Panc1 (cell line): ENCODE data around the gene PGAM2. TPM values are rescaled to one million over a fixed set of nuclear protein-coding genes. Genes with fewer than 3 reads are reported as not detected.

Source experiments
- ATAC-seq: fragments of 200-7000 bp; cut with Tn5 transposase; 2 replicates; pipeline ENCODE4 v1.9.1; 2020; ENCODE audit warnings: mild to moderate bottlenecking, moderate library complexity
- Bru-seq: library from RNA; stranded (reverse); fragments of 400-500 nt; gene quantifications from one replicate; lab custom pipeline; 2021; lab: Mats Ljungman, UMichigan
- BruChase-seq, 2 experiments: library from RNA; stranded (reverse); fragments of 400-500 nt; gene quantifications; one replicate each; lab custom pipeline; 2021; lab: Mats Ljungman, UMichigan
- BruUV-seq: library from RNA; stranded (reverse); fragments of 400-500 nt; replicated peaks from 2 replicates; lab custom pipeline; 2021; lab: Mats Ljungman, UMichigan
- CTCF ChIA-PET: fragments of 300-600 bp; sonication (Branson Sonifier 250); formaldehyde crosslinking; loops from one replicate; lab custom pipeline; 2022; ENCODE audit warnings: antibody characterized with exemption; lab: Charles Lee
- POLR2A ChIA-PET: fragments of 300-600 bp; sonication (Branson Sonifier 250); formaldehyde crosslinking; loops from one replicate; lab custom pipeline; 2022; ENCODE audit warnings: antibody characterized with exemption; lab: Charles Lee
- DNase-seq: peaks from one replicate; pipeline ENCODE4 v3.0.0-alpha.2; 2010; ENCODE audit warnings: low read depth, low spot score
- H3K27ac ChIP-seq: 2 replicates; pipeline ENCODE4 v1.5.1; 2011; ENCODE audit warnings: mild to moderate bottlenecking, low read length, inconsistent platforms
- H3K27me3 ChIP-seq: fragments of 200-500 bp; sonication (Bioruptor generic); 2 replicates; pipeline ENCODE4 v1.6.0; 2014; ENCODE audit warnings: low read length, inconsistent platforms; ENCODE audit not compliant: control insufficient read depth, insufficient read depth
- H3K36me3 ChIP-seq: fragments of 200-500 bp; sonication (Bioruptor generic); 2 replicates; pipeline ENCODE4 v1.5.1; 2014; ENCODE audit warnings: inconsistent platforms, mild to moderate bottlenecking, low read length, moderate library complexity; ENCODE audit not compliant: control insufficient read depth, insufficient read depth
- H3K4me1 ChIP-seq: 2 replicates; pipeline ENCODE4 v1.5.1; 2011; ENCODE audit warnings: inconsistent platforms, mild to moderate bottlenecking, low read length, moderate library complexity; ENCODE audit not compliant: control insufficient read depth, insufficient read depth
- H3K4me3 ChIP-seq, 2 experiments: 2 replicates each; pipeline ENCODE4 v1.5.1; 2011 to 2012; ENCODE audit warnings: low read depth in 2 of 2, low read length in 2 of 2, mild to moderate bottlenecking in 2 of 2, inconsistent platforms in 1 of 2, moderate library complexity in 1 of 2
- H3K9me3 ChIP-seq: fragments of 200-500 bp; sonication (Bioruptor generic); 2 replicates; pipeline ENCODE4 v1.5.1; 2014; ENCODE audit warnings: low read depth, mild to moderate bottlenecking, inconsistent platforms, low read length, moderate library complexity; ENCODE audit not compliant: control insufficient read depth, insufficient read depth
- CTCF ChIP-seq: fragments of 450-650 bp; IDR thresholded peaks from 2 replicates; pipeline ENCODE4 v1.5.1; 2017; ENCODE audit warnings: mild to moderate bottlenecking
- POLR2AphosphoS5 ChIP-seq: IDR thresholded peaks from 2 replicates; pipeline ENCODE4 v1.6.1; 2012; ENCODE audit warnings: mild to moderate bottlenecking, low read depth, low read length, moderate library complexity
- REST ChIP-seq, 2 experiments: IDR thresholded peaks; 2 replicates each; pipeline ENCODE4 v1.6.1; 2011 to 2012; ENCODE audit warnings: low read depth in 2 of 2, control low read depth in 1 of 2, low read length in 1 of 2, mild to moderate bottlenecking in 1 of 2, moderate library complexity in 1 of 2; ENCODE audit not compliant: insufficient read depth in 1 of 2
- SIN3A ChIP-seq: IDR thresholded peaks from 2 replicates; pipeline ENCODE4 v1.6.1; 2012; ENCODE audit warnings: low read depth, mild to moderate bottlenecking, low read length, moderate library complexity, borderline replicate concordance; ENCODE audit not compliant: insufficient read depth
- TCF7L2 ChIP-seq: IDR thresholded peaks from 2 replicates; pipeline ENCODE4 v1.6.1; 2011; ENCODE audit warnings: mild to moderate bottlenecking, low read depth, low read length, inconsistent platforms
- in situ Hi-C: cut with HindIII; loops from 2 replicates; pipeline ENCODE4 v1.10.0; 2016; ENCODE audit warnings: low sequenced_read_pairs, low pct_unique_long_range_greater_than_20kb
- intact Hi-C: fragments of 100-400 bp; cut with micrococcal nuclease; formaldehyde crosslinking; loops from one replicate; pipeline ENCODE4 v1.10.0; 2022; ENCODE audit not compliant: unreplicated experiment
- long read RNA-seq: library from polyadenylated mRNA; unstranded; transcript quantifications from one replicate; pipeline ENCODE4 v2.0.0, GENCODE V29; 2021; ENCODE audit not compliant: unreplicated experiment
- polyA plus RNA-seq: library from polyadenylated mRNA; unstranded; fragments of >200 nt; gene quantifications from one replicate; pipeline ENCODE4 v1.2.1, GENCODE V29; 2012; ENCODE audit warnings: missing spikeins; ENCODE audit not compliant: insufficient read length
- total RNA-seq: library from RNA; stranded (reverse); gene quantifications from one replicate; pipeline ENCODE4 v1.2.1, GENCODE V29; 2021; ENCODE audit not compliant: unreplicated experiment

The PGAM2 gene
- total RNA-seq (1.3 TPM), Bru-seq, nascent RNA (percentile 36 among the genes with signal in this experiment), BruChase-seq, experiment 1, labeled RNA remaining after a 2-hour chase (percentile 34 among the genes with signal in this experiment), BruChase-seq, experiment 2, labeled RNA remaining after a 6-hour chase (percentile 39 among the genes with signal in this experiment)
- polyA plus RNA-seq = 0.99 TPM
- long read RNA-seq, partial matches to known transcripts = 0 of 7 reads
- long read RNA-seq, other reads (novel, unspliced or antisense) = 7 of 7 reads

- in situ Hi-C loops (no loop called here), intact Hi-C loops (no loop called here)
- ATAC-seq (peak; percentile 56), DNase-seq (no peak)
- Histone ChIP-seq H3K9me3 (no peaks in the 10 kb centered on the region), H3K4me3 (no peak within 1 kb of the TSS), H3K27ac (no peak within 1 kb of the TSS), H3K4me1 (peaks cover 11% of the 10 kb centered on the region), H3K27me3 (no peaks in the 10 kb centered on the region), H3K36me3 (no peaks in the 10 kb centered on the region)
- ChIA-PET POLR2A (interaction anchor here (0.6 kb wide), 1 partner anchor 12 kb away, joined by 5 read pairs; no protein-coding TSS in a partner anchor), CTCF (no interaction called here)
- no peak for TF ChIP-seq SIN3A
- 0 out of 2 replicates have a peak, but pooled peaks have one; percentile 13 for TF ChIP-seq POLR2AphosphoS5
- no peak for TF ChIP-seq CTCF
- no peak for TF ChIP-seq REST (IDR thresholded peaks at IDR 0.05; ENCODE audit: insufficient read depth in 1 of 2, low read depth in 2 of 2, low read length in 1 of 2)
- BruUV-seq = no TSS peak
Observed at GRCh38 chr7:44065431-44066110, at the start of gene PGAM2. Gene PGAM2, minus strand, starts transcription at chr7:44065567. Its CDS starts 38 bp downstream, at chr7:44065529.

GRCh38 chr7:44114586-44115310, 49.4 kb upstream of the PGAM2 start:
- POLR2A ChIA-PET = no interaction called here
- Histone ChIP-seq H3K27me3 (no peaks in the 10 kb centered on the region), H3K4me3 (no peak overlapping the region), H3K4me1 (no peaks in the 10 kb centered on the region; the same call in 1 of the 2 replicates), H3K9me3 (no peaks in the 10 kb centered on the region), H3K36me3 (peaks cover 5% of the 10 kb centered on the region), H3K27ac (no peak overlapping the region)
- intact Hi-C loops (no loop called here), in situ Hi-C loops (no loop called here)
- TF ChIP-seq REST (IDR thresholded peaks at IDR 0.05; ENCODE audit: insufficient read depth in 1 of 2, low read depth in 2 of 2, low read length in 1 of 2) (no peak), SIN3A (no peak), POLR2AphosphoS5 (no peak), TCF7L2 (no peak), CTCF (no peak)
- ATAC-seq = no peak
- no TSS peak for BruUV-seq
- DNase-seq = no peak
- CTCF ChIA-PET = no interaction called here
